ENCODE results near the gene DIAPH1. TPM values are rescaled to one million over a fixed set of nuclear protein-coding genes. Genes with fewer than 3 reads are reported as not detected.

DIAPH1 gene
- polyA plus RNA-seq, 1 experiment: 27.1 TPM

GRCh38 chr5:141630570-141631140 is 11.9 kb upstream of the DIAPH1 start:
- TF ChIP-seq CTCF (IDR thresholded peaks at IDR 0.05; ENCODE audit: low read depth, low read length): no peak
- no peak overlapping the region for H3K27ac ChIP-seq (ENCODE audit: low read depth, low read length)
- ChIA-PET POLR2A (no interaction called here), CTCF (interaction anchor here (0.7 to 11.5 kb wide), 5 partner anchors 11 to 64 kb away, joined by 3 to 175 read pairs (median 5); partner anchors contain the start of genes DIAPH1 and FCHSD1)
- H3K4me3 ChIP-seq (ENCODE audit: low read depth, low read length): no peak overlapping the region
- DNase-seq (ENCODE audit: low read depth, low spot score): no peak
- H3K27me3 ChIP-seq (ENCODE audit: control insufficient read depth, insufficient read depth, low read length): no peaks in the 10 kb centered on the region
- H3K9me3 ChIP-seq (ENCODE audit: control insufficient read depth, insufficient read depth, low read length): no peaks in the 10 kb centered on the region

GRCh38 chr5:141628175-141628788 is 9.5 kb upstream of the DIAPH1 start:
- Histone ChIP-seq H3K4me3 (ENCODE audit: low read depth, low read length) (no peak overlapping the region), H3K27me3 (ENCODE audit: control insufficient read depth, insufficient read depth, low read length) (no peaks in the 10 kb centered on the region), H3K9me3 (ENCODE audit: control insufficient read depth, insufficient read depth, low read length) (no peaks in the 10 kb centered on the region), H3K27ac (ENCODE audit: low read depth, low read length) (no peak overlapping the region)
- ChIA-PET POLR2A (no interaction called here), CTCF (interaction anchor here (1.2 to 11.5 kb wide), 2 partner anchors 8 to 9 kb away, joined by 8 to 175 read pairs; partner anchors contain the start of gene DIAPH1)
- TF ChIP-seq CTCF (IDR thresholded peaks at IDR 0.05; ENCODE audit: low read depth, low read length): no peak
- DNase-seq (ENCODE audit: low read depth, low spot score): no peak

GRCh38 chr5:141623611-141624010 is 4.8 kb upstream of the DIAPH1 start:
- H3K27ac ChIP-seq (ENCODE audit: low read depth, low read length): no peak overlapping the region
- POLR2A ChIA-PET: interaction anchor here (0.6 kb wide), 1 partner anchor 31 kb away, joined by 3 read pairs; no protein-coding TSS in a partner anchor

GRCh38 chr5:141623186-141623585 is 4.4 kb upstream of the DIAPH1 start:
- Histone ChIP-seq H3K27ac (ENCODE audit: low read depth, low read length) (no peak overlapping the region), H3K27me3 (ENCODE audit: control insufficient read depth, insufficient read depth, low read length) (no peaks in the 10 kb centered on the region), H3K4me3 (ENCODE audit: low read depth, low read length) (no peak overlapping the region), H3K9me3 (ENCODE audit: control insufficient read depth, insufficient read depth, low read length) (no peaks in the 10 kb centered on the region; the same call in 1 of the 2 replicates)
- TF ChIP-seq CTCF (IDR thresholded peaks at IDR 0.05; ENCODE audit: low read depth, low read length): no peak
- DNase-seq (ENCODE audit: low read depth, low spot score): no peak
- ChIA-PET POLR2A (interaction anchor here (0.6 kb wide), 1 partner anchor 31 kb away, joined by 3 read pairs; no protein-coding TSS in a partner anchor), CTCF (interaction anchor here (19.3 kb wide), 1 partner anchor 31 kb away, joined by 465 read pairs; no protein-coding TSS in a partner anchor)

More at GRCh38 chr5:141623611-141624010, 4.8 kb upstream of the DIAPH1 start:
- no peak for TF ChIP-seq CTCF (IDR thresholded peaks at IDR 0.05; ENCODE audit: low read depth, low read length)
- no peaks in the 10 kb centered on the region; the same call in 1 of the 2 replicates for H3K9me3 ChIP-seq (ENCODE audit: control insufficient read depth, insufficient read depth, low read length)
- CTCF ChIA-PET: interaction anchor here (0.7 to 19.3 kb wide), 2 partner anchors 32 to 34 kb away, joined by 3 to 465 read pairs; no protein-coding TSS in a partner anchor
- no peaks in the 10 kb centered on the region for H3K27me3 ChIP-seq (ENCODE audit: control insufficient read depth, insufficient read depth, low read length)
- no peak overlapping the region for H3K4me3 ChIP-seq (ENCODE audit: low read depth, low read length)
- DNase-seq (ENCODE audit: low read depth, low spot score): no peak

Data from AG04450 (cell line).